Central memory CD8-positive, alpha-beta T cell (primary cell): ENCODE measurements around the gene F10.
"Not testable (repeated sequence)": the region's sequence is repeated elsewhere in the genome, so short reads cannot be mapped to it uniquely, and the experiment has no call there.

ENCODE experiments used
- ATAC-seq: fragments of 150-1000 bp; cut with Tn5 transposase; replicated peaks from 2 replicates; pipeline ENCODE4 v1.10.0; 2022; ENCODE audit warnings: mild to moderate bottlenecking, moderate FRiP score, moderate number of reproducible peaks; ENCODE audit not compliant: poor library complexity, severe bottlenecking; ENCODE audit errors: extremely low read depth
- DNase-seq, 2 donors: peaks; one replicate each; pipeline ENCODE4 v3.0.0; 2021; ENCODE audit warnings: low spot score in 2 of 2
- H3K27ac Mint-ChIP-seq: one replicate; pipeline ENCODE4 v1.8.0; 2022; ENCODE audit warnings: low read depth, mild to moderate bottlenecking, moderate library complexity, mixed read lengths
- H3K27me3 Mint-ChIP-seq: one replicate; pipeline ENCODE4 v1.8.0; 2022; ENCODE audit warnings: mixed read lengths
- H3K36me3 Mint-ChIP-seq: one replicate; pipeline ENCODE4 v1.8.0; 2022; ENCODE audit warnings: mild to moderate bottlenecking, moderate library complexity, mixed read lengths; ENCODE audit not compliant: insufficient read depth
- H3K4me1 Mint-ChIP-seq: one replicate; pipeline ENCODE4 v1.8.0; 2022; ENCODE audit warnings: mixed read lengths
- H3K4me3 Mint-ChIP-seq: one replicate; pipeline ENCODE4 v1.8.0; 2022; ENCODE audit warnings: mild to moderate bottlenecking, moderate library complexity, mixed read lengths
- H3K9me3 Mint-ChIP-seq: one replicate; pipeline ENCODE4 v1.8.0; 2022; ENCODE audit warnings: mixed read lengths

The F10 gene

DNA sequence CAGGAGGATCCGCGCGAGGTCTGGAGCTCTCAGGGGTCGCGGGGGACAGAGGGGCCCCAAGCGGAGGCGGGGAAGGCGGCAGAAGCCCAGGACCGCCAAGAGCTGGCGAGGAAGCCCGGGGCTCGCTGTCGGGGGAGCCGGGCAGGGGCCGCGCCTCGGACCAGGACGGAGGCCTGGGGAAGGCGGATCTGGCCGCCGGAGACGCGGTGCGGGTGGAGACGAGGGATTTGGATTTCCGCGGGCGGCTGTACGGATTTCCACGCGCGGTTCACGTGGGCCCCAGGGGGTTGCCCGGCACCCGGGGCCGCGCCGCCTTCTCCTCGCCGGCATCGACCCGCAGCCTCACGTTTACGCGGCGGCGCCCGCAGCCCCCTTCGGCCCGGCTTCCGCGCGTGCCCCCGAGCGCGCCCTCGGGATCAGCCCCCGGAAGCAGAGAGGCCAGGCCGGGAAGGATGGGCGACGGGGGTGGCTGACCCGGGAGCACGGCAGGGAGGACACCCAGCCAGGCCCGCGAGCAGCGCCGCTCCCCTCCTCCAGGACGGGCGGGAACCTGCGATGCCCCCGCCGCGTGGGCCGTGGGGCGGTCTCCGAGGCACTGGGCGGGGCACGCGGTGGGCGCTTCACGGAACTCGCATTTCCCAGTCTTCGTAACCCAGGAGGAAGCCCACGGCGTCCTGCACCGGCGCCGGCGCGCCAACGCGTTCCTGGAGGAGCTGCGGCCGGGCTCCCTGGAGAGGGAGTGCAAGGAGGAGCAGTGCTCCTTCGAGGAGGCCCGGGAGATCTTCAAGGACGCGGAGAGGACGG lies 12.3 kb upstream of the F10 start:
- no peaks in the 10 kb centered on the region for H3K36me3 Mint-ChIP-seq
- no peak overlapping the region for H3K27ac Mint-ChIP-seq
- peak overlapping the region; percentile 64 for H3K4me3 Mint-ChIP-seq
- H3K4me1 Mint-ChIP-seq: no peaks in the 10 kb centered on the region
- H3K27me3 Mint-ChIP-seq: no peaks in the 10 kb centered on the region
- no peak for DNase-seq
- peak; percentile 54 for ATAC-seq
- H3K9me3 Mint-ChIP-seq: no peaks in the 10 kb centered on the region

DNA sequence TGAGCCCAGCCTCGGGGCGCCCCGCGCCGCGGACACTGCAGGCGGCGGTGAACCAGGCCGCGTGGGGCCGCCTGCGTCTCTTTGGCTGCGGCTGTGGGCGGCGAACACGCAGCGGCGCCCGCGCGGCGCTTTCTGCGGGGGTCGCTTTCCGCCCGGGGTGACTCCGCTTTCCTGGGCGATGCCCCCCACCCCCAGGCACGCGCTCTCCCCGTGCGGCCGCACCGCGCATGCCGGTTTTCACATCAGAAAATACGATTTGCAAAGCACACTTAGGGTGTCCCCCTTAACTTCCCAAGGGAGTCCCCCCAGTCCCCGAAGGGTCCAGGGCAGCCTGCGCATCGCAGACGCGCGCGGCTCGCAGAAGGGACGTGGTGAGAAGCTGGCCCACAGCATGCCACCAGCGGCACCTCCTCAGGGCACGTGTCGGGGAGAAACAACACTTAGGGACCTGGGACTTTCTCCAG lies 11.7 kb upstream of the F10 start:
- no peak for ATAC-seq
- H3K27ac Mint-ChIP-seq: no peak overlapping the region
- H3K4me3 Mint-ChIP-seq: peak overlapping the region; percentile 64

DNA sequence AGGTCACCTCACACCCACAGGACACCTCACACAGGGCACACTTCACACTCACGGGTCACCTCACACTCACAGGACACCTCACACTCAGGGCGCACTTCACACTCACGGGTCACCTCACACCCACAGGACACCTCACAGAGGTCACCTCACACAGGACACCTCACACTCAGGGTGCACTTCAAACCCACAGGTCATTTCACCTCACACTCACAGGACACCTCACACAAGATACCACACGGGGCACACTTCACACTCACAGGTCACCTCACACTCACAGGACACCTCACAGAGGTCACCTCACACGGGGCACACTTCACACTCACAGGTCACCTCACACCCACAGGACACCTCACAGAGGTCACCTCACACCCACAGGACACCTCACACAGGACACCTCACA lies 10.8 kb upstream of the F10 start:
- not testable (repeated sequence) for ATAC-seq, H3K27me3 Mint-ChIP-seq, H3K4me3 Mint-ChIP-seq, H3K9me3 Mint-ChIP-seq, H3K4me1 Mint-ChIP-seq, DNase-seq, H3K27ac Mint-ChIP-seq, H3K36me3 Mint-ChIP-seq

More for the DNA sequence above, 11.7 kb upstream of the F10 start:
- no peaks in the 10 kb centered on the region for H3K36me3 Mint-ChIP-seq
- no peak for DNase-seq
- no peaks in the 10 kb centered on the region for H3K9me3 Mint-ChIP-seq
- no peaks in the 10 kb centered on the region for H3K4me1 Mint-ChIP-seq
- H3K27me3 Mint-ChIP-seq: no peaks in the 10 kb centered on the region

DNA sequence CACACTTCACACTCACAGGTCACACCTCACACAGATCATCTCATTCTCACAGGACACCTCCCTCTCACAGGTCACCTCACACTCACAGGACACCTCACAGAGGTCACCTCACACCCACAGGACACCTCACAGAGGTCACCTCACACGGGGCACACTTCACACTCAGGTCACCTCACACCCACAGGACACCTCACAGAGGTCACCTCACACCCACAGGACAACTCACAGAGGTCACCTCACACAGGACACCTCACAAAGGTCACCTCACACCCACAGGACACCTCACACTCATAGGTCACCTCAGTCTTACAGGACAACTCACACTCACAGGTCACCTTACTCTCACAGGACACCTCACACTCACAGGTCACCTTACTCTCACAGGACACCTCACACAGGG lies 10.1 kb upstream of the F10 start:
- not testable (repeated sequence) for H3K9me3 Mint-ChIP-seq, DNase-seq, H3K4me3 Mint-ChIP-seq, H3K27ac Mint-ChIP-seq, H3K36me3 Mint-ChIP-seq, ATAC-seq, H3K27me3 Mint-ChIP-seq, H3K4me1 Mint-ChIP-seq

DNA sequence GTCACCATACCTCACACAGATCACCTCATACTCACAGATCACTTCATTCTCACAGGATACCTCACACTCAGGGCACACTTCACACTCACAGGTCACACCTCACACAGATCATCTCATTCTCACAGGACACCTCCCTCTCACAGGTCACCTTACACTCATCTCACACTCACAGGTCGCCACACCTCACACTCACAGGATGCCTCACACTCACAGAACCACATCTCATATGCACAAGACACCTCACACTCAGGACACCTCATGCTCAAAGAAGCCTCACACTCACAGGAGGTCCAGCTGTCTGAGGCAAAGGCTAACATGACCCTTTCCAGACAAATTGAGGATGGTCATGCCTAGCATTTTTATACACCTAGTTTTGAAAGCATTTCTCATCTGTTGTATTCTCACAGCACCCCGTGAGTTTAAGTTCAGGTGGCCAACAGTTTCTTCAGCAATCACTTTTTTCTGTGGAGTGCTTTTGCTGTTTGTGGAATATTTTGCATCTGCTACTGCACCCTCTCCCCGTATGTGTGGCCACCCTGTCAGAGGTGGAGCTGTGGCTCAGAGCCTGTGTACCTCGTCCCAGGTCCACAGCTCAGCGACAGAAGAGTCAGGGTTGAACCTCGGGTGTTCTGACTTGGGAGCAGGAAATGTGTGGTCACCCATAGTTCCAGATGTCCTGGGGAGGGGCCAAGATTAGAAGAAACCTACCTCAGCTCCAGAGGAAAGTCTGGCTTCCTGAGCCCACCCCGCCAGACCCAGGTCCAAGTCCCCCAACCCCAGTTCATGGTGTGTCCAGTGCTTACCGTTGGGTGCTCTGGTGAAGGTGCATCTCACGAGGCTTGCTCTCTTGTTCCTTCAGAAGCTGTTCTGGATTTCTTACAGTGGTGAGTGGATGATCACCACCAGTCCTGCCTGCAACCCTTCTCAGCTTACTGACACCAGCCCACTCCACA lies 9.4 kb upstream of the F10 start:
- H3K9me3 Mint-ChIP-seq: no peaks in the 10 kb centered on the region
- no peak for DNase-seq
- no peak for ATAC-seq
- no peaks in the 10 kb centered on the region for H3K4me1 Mint-ChIP-seq
- H3K36me3 Mint-ChIP-seq: no peaks in the 10 kb centered on the region
- no peak overlapping the region for H3K27ac Mint-ChIP-seq
- no peaks in the 10 kb centered on the region for H3K27me3 Mint-ChIP-seq
- H3K4me3 Mint-ChIP-seq: no peak overlapping the region

DNA sequence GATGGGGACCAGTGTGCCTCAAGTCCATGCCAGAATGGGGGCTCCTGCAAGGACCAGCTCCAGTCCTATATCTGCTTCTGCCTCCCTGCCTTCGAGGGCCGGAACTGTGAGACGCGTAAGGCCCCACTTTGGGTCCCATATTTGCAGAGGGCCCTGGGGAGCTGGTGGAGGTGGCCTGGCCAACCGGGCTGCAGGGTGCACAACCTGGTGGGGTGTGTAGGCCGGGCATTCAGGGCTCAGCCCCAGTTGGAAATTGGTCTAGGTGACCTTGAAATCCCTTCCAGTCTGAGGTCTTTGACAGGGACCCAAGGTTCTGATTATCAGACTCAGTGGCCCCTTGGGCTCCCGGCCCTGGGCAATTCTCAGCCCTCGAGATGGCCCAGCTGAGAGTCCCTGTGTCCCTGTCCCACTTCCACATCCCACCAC lies 8.7 kb upstream of the F10 start:
- ATAC-seq (no peak), DNase-seq (no peak)
- Mint-ChIP-seq H3K9me3 (no peaks in the 10 kb centered on the region), H3K4me1 (no peaks in the 10 kb centered on the region), H3K27me3 (no peaks in the 10 kb centered on the region), H3K27ac (no peak overlapping the region), H3K4me3 (no peak overlapping the region), H3K36me3 (no peaks in the 10 kb centered on the region)

DNA sequence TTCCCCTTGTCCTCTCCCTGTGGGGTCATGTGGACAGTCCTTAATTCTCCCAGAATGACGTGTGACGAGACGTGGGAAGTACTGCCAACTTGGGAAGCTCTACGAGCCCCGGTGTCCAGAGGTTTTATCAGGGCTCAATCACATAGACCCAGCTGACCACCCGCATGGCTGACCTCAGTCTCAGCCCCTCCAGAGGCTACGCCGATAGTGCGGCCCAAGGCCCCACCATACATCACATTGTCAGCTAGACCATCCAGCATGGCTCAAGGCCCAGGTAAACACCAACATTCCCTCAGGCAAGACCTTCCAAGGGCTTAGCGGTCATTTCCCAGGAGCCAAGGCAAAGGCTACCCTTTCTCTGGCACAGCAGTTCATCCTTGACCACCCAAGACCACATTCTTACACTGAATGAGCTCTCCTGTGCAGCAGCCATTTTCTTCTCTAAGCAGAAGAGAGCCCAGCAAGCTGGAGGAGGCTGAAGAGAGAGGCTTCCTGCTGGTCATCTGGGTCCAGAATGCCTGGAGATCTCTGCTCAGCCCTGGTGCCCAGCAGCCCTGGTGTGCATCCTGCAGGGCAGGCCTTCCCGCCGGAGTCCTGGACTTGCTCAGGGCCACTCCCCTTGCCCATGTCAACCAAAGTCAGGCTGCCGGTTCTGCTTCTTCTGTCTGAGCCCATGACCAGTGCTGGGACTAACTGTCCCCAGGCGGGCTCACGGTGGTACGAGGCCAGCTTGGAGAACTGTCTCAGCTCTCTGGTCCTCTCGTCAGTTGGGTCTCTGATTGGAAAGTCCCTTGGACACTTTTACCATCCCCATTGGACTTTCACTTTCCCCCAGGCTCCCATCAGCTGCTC lies 7.9 kb upstream of the F10 start:
- no peak overlapping the region for H3K4me3 Mint-ChIP-seq
- H3K36me3 Mint-ChIP-seq: no peaks in the 10 kb centered on the region
- no peaks in the 10 kb centered on the region for H3K27me3 Mint-ChIP-seq
- ATAC-seq: no peak
- no peak for DNase-seq
- no peak overlapping the region for H3K27ac Mint-ChIP-seq
- no peaks in the 10 kb centered on the region for H3K4me1 Mint-ChIP-seq
- no peaks in the 10 kb centered on the region for H3K9me3 Mint-ChIP-seq

DNA sequence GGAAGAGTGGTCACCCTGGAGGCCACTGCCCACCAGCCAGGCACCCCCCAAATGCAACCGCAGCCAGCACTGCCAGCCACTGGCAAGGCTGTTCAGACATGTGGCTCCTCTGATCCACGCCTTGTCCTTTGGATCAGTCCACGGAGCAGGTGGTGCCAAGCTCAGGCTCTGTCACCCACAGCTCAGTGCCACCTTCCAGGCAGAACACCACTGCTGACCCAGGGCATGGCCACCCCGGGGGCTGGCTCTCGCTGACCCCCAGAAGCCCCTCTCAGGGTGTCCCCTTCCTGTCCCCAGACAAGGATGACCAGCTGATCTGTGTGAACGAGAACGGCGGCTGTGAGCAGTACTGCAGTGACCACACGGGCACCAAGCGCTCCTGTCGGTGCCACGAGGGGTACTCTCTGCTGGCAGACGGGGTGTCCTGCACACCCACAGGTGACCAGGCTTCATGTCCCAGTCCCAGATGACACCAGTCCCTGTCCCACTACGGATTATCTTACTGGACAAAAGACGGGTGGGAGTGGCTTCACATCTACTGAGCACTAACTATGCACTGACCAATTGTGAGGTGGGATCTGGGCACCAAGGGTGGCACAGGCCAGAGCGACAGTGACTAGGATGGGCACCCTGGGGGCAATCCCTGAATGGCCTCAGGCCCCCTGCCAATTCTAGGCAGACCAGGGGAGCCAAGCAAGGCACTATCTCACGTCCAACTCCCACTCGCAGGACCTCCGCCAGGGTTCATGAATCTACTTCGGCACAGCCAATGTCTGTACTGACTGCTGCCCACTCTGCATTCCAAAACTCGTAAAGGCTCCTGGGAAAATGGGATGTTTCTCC lies 7.0 kb upstream of the F10 start:
- H3K27me3 Mint-ChIP-seq: no peaks in the 10 kb centered on the region
- H3K36me3 Mint-ChIP-seq: no peaks in the 10 kb centered on the region
- no peak for DNase-seq
- H3K27ac Mint-ChIP-seq: no peak overlapping the region
- H3K4me3 Mint-ChIP-seq: no peak overlapping the region
- ATAC-seq: no peak
- no peaks in the 10 kb centered on the region for H3K4me1 Mint-ChIP-seq
- no peaks in the 10 kb centered on the region for H3K9me3 Mint-ChIP-seq

DNA sequence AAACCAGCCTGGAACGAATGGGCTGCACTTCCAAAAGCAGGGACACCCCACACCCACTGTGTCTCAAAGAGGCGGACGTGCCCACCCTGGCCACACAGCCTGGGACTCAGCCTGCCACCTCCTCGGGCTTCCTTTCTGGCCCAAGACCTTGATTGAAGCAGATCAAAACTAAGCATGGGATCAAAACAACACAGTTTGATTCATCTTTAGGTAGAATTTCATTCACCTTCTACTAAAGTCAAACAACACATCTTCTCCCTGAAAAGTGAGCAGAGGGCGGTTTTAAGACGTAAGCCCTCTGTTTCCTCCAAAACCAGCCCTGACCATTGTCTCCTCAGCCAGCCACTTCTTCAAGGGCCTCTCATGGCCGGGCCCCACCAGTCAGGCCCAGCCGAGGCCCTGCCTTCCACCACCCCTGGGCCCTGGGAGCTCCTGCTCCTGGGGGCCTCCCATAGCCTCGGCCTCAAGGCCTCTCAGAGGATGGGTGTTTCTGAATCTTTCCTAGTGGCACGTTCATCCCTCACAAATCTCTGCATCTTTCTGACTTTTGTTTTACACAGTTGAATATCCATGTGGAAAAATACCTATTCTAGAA lies 6.3 kb upstream of the F10 start:
- Mint-ChIP-seq H3K4me3 (no peak overlapping the region), H3K27ac (no peak overlapping the region), H3K4me1 (no peaks in the 10 kb centered on the region), H3K9me3 (no peaks in the 10 kb centered on the region), H3K27me3 (peaks cover 6% of the 10 kb centered on the region), H3K36me3 (no peaks in the 10 kb centered on the region)
- ATAC-seq (no peak), DNase-seq (no peak)

DNA sequence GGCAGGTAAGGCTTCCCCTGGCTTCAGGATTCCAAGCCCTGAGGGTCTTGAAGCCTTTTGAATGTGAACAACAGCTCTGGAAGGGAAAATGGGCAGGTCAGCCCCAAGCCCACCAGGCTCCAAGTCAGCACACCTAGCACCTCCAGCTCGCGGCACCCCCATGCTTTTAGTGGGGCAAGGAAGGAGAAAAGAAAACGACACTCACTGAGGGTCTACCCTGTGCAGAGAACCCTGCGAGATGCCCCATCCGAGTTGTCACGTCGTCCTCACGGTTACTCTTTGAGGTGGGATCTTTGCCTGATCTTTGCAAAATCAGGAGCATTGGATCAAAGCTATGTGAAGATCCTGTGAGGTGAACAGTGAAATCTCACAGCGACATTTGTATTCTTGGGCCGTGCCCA lies 5.7 kb upstream of the F10 start:
- Mint-ChIP-seq H3K4me1 (no peaks in the 10 kb centered on the region), H3K36me3 (no peaks in the 10 kb centered on the region), H3K27ac (no peak overlapping the region), H3K9me3 (no peaks in the 10 kb centered on the region), H3K4me3 (no peak overlapping the region), H3K27me3 (peaks cover 11% of the 10 kb centered on the region)
- DNase-seq (no peak), ATAC-seq (no peak)

DNA sequence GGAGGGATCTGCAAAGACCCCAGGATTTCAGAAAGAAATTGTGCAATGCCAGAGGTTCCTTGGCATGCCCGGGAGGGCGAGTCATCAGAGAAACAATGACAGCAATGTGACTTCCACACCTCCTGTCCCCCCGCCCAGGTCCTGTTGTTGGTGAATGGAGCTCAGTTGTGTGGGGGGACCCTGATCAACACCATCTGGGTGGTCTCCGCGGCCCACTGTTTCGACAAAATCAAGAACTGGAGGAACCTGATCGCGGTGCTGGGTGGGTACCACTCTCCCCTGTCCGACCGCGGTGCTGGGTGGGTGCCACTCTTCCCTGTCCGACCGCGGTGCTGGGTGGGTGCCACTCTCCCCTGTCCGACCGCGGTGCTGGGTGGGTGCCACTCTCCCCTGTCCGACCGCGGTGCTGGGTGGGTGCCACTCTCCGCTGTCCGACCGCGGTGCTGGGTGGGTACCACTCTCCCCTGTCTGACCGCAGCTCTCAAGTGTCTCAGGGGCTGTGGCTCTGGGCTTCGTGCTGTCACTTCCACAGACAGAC lies 5.2 kb upstream of the F10 start:
- Mint-ChIP-seq H3K36me3 (no peaks in the 10 kb centered on the region), H3K27me3 (peaks cover 11% of the 10 kb centered on the region), H3K4me1 (no peaks in the 10 kb centered on the region), H3K27ac (no peak overlapping the region), H3K4me3 (no peak overlapping the region), H3K9me3 (no peaks in the 10 kb centered on the region)
- DNase-seq: no peak
- ATAC-seq: no peak
